A673 (cell line): ENCODE data around the gene CENPO.

Source experiments
- CTCF ChIP-seq: fragments of 300-800, 200-600 bp; sonication (generic); conservative IDR thresholded peaks from 2 replicates; pipeline ENCODE4 v1.5.1; 2017; ENCODE audit warnings: low read depth, mild to moderate bottlenecking, antibody characterized with exemption, low read length, moderate library complexity, mixed read lengths
- EZH2 ChIP-seq: fragments of 200-600 bp; sonication (generic); IDR thresholded peaks from 2 replicates; pipeline ENCODE4 v1.6.1; 2017; ENCODE audit warnings: borderline replicate concordance, low read depth, mild to moderate bottlenecking, mixed read lengths, antibody characterized with exemption, low read length; ENCODE audit not compliant: poor library complexity, severe bottlenecking

DNA sequence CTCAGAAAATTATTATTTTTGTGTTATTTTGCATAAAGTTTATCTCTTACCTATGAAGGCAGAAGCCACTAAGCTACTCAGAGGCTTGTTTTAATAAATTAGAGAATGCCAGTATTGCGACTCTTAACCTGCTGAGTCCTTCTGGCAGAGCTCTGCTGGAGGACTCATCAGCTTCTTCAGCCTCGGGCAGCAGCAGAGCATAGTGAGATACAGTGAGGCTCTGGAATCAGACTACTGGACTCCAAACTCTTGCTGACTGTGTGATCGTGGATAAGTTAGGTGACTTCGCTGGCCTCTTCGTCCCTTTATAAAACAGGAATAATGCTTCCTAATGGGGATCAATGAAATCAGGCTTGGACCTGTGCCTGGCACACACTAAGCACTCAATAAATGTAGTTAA lies 1.8 kb upstream of the CENPO start:
- TF ChIP-seq CTCF (no peak), EZH2 (no peak)
